H1 (cell line): ENCODE results near the gene OR9G4.

ENCODE experiments used
- ATF3 ChIP-seq: IDR thresholded peaks from 2 replicates; pipeline ENCODE4 v1.6.1; 2011; ENCODE audit warnings: low read depth, mild to moderate bottlenecking, low read length; ENCODE audit not compliant: insufficient read depth
- CTCF ChIP-seq, 3 experiments: IDR thresholded peaks; 1 replicate in 2 of 3; 2 replicates in 1 of 3; pipeline versions ENCODE4 v1.5.1 to v1.6.1; 2011; ENCODE audit warnings: low read length in 3 of 3, mild to moderate bottlenecking in 3 of 3, inconsistent platforms in 2 of 3, low read depth in 1 of 3, moderate library complexity in 1 of 3; ENCODE audit not compliant: insufficient read depth in 1 of 3; ENCODE audit errors: control extremely low read depth in 1 of 3
- RAD21 ChIP-seq, 2 experiments: IDR thresholded peaks in 1 of 2; conservative IDR thresholded peaks in 1 of 2; 2 replicates each; pipeline ENCODE4 v1.6.1; 2011; ENCODE audit warnings: low read depth in 2 of 2, low read length in 2 of 2, improper control_type of control experiment in 1 of 2, inconsistent platforms in 1 of 2, mild to moderate bottlenecking in 1 of 2, moderate library complexity in 1 of 2
- SP4 ChIP-seq: IDR thresholded peaks from 2 replicates; pipeline ENCODE4 v1.6.1; 2012; ENCODE audit warnings: low read length, inconsistent platforms
- TAF1 ChIP-seq: IDR thresholded peaks from 2 replicates; pipeline ENCODE4 v1.6.1; 2011; ENCODE audit warnings: mild to moderate bottlenecking, low read depth, low read length

GRCh38 chr11:56716379-56716854 lies 32.1 kb downstream of the OR9G4 start:
- TF ChIP-seq CTCF (IDR thresholded peaks at IDR 0.05; ENCODE audit: control extremely low read depth in 1 of 3, insufficient read depth in 1 of 3, low read depth in 1 of 3, low read length in 3 of 3) (no peak), RAD21 (IDR thresholded peaks at IDR 0.05 in 1 of 2, conservative IDR thresholded peaks at IDR 0.05 in 1 of 2; ENCODE audit: low read depth in 2 of 2, low read length in 2 of 2) (no peak), ATF3 (no peak), TAF1 (no peak), SP4 (no peak)
